Measurements from ENCODE around the gene PSIP1.

PSIP1 gene

DNA sequence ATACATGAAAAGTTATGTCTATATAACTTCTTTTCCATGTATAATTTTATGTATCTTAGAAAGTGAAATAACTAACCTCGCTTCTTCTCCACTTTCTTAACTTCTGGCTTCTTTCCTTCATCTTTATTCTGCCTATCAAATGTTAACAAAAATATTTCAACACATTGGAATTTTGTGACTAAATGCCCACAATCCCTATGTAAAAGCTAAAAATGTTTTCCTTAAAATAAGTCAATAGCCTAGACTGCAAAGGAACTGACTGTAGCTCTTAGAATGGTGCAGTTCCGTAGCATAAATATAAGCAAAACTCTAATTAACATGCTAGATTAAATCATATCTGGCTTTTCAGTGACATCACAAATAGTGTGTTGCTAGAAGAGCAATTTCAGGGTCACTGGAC lies 40.9 kb downstream of the PSIP1 start:
- no peaks in the 10 kb centered on the region for H3K27me3 ChIP-seq (ENCODE audit: insufficient read depth, low read depth, severe bottlenecking)
- DNase-seq, result no peak
- no peak overlapping the region for H3K4me3 ChIP-seq (ENCODE audit: low read depth, low read length)
- H3K27ac ChIP-seq, result no peak overlapping the region
- H3K36me3 ChIP-seq, result peaks cover 85% of the 10 kb centered on the region
- H3K9me3 ChIP-seq (ENCODE audit: severe bottlenecking), result no peaks in the 10 kb centered on the region
- no peak for TF ChIP-seq CTCF (IDR thresholded peaks at IDR 0.05; ENCODE audit: low read depth, low read length)

DNA sequence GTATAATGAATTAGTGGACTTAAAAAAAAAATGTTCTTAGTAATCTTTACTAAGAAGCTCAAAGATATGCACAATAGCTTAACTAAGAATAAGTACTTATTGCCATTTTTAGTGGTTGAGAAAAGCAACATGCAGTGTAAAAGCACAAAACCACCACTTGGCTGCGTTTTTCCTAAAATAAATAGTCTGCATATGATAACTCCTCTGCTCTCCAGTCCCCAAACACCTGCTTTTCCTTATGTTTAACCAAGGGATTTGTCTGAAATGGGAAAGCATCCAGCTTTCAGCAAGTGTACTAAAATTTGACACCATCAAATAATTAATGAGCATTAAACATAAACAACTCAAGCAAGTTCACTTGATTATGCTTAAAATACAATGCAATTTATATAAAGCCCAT lies 41.4 kb downstream of the PSIP1 start:
- Histone ChIP-seq H3K9me3 (ENCODE audit: severe bottlenecking) (no peaks in the 10 kb centered on the region), H3K36me3 (peaks cover 85% of the 10 kb centered on the region), H3K4me3 (ENCODE audit: low read depth, low read length) (no peak overlapping the region), H3K27me3 (ENCODE audit: insufficient read depth, low read depth, severe bottlenecking) (no peaks in the 10 kb centered on the region), H3K27ac (no peak overlapping the region)
- TF ChIP-seq CTCF (IDR thresholded peaks at IDR 0.05; ENCODE audit: low read depth, low read length), result no peak
- no peak for DNase-seq

DNA sequence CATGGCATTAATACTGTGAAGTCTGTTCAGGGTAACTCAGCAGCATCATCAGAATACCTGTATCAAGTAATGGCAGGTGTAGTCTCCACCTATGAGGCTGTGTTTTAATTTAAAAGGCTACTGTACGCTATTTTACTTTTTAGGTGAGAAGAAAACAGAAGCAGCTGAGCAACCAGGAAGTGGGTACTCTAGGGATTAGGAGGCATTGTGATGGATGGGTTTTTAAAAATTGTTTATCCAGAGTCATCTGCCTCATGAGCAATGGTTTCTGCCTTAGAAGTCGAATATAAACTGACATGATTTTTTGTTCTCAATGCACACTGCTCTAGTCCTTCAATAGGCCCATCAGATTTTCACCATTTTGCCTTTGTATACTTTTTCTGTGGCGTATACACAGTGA lies 42.6 kb downstream of the PSIP1 start:
- no peaks in the 10 kb centered on the region for H3K27me3 ChIP-seq (ENCODE audit: insufficient read depth, low read depth, severe bottlenecking)
- H3K27ac ChIP-seq, result no peak overlapping the region
- TF ChIP-seq CTCF (IDR thresholded peaks at IDR 0.05; ENCODE audit: low read depth, low read length), result no peak
- no peak overlapping the region for H3K4me3 ChIP-seq (ENCODE audit: low read depth, low read length)
- H3K9me3 ChIP-seq (ENCODE audit: severe bottlenecking), result no peaks in the 10 kb centered on the region
- H3K36me3 ChIP-seq, result peaks cover 84% of the 10 kb centered on the region
- DNase-seq, result no peak

DNA sequence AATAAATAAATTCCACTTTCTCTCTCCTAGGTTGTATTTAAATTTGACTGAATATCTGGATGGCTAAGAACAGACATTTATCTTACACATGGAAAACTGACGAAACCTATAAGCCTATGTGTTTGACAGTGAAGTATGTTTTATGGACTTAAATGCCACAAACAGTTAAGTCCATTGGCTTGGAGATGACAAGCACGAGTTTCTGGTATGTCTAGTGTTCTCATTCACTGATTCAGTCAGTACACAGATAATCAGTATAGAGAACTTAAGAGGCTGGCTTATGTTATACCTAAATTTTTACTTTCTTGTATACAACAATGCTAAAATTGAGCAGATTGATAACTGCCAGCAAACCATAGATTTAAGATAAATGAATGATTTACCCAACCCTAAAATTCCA lies 49.2 kb downstream of the PSIP1 start:
- no peaks in the 10 kb centered on the region for H3K9me3 ChIP-seq (ENCODE audit: severe bottlenecking)
- no peak for TF ChIP-seq CTCF (IDR thresholded peaks at IDR 0.05; ENCODE audit: low read depth, low read length)
- no peaks in the 10 kb centered on the region for H3K27me3 ChIP-seq (ENCODE audit: insufficient read depth, low read depth, severe bottlenecking)
- DNase-seq, result no peak
- no peak overlapping the region for H3K27ac ChIP-seq
- H3K4me3 ChIP-seq (ENCODE audit: low read depth, low read length), result no peak overlapping the region
- H3K36me3 ChIP-seq, result peaks cover 88% of the 10 kb centered on the region

- Histone ChIP-seq H3K27ac (no peak overlapping the region), H3K4me3 (ENCODE audit: low read depth, low read length) (no peak overlapping the region), H3K36me3 (peaks cover 88% of the 10 kb centered on the region), H3K27me3 (ENCODE audit: insufficient read depth, low read depth, severe bottlenecking) (no peaks in the 10 kb centered on the region), H3K9me3 (ENCODE audit: severe bottlenecking) (no peaks in the 10 kb centered on the region)
- DNase-seq, result no peak
- TF ChIP-seq CTCF (IDR thresholded peaks at IDR 0.05; ENCODE audit: low read depth, low read length), result no peak
Measured at GRCh38 chr9:15461056-15461455, 49.7 kb downstream of the PSIP1 start.

DNA sequence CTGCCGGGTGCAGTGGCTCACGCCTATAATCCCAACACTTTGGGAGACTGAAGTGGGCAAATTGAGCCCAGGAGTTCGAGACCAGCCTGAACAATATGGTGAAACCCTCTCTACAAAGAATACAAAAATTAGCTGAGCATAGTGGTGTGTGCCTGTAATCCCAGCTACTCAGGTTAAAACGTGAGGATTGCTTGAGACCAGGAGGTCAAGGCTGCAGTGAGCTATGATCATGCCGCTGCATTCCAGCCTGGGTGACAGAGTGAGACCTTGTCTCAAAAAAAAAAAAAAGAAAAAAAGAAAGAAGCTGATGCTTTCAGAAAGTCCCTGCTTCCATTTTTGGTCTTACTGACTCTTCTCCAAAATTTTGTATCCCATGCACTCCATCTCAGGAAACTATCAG lies 56.8 kb downstream of the PSIP1 start:
- no peak overlapping the region for H3K27ac ChIP-seq
- peaks cover 81% of the 10 kb centered on the region for H3K36me3 ChIP-seq
- no peak for DNase-seq
- H3K4me3 ChIP-seq (ENCODE audit: low read depth, low read length), result no peak overlapping the region
- no peak for TF ChIP-seq CTCF (IDR thresholded peaks at IDR 0.05; ENCODE audit: low read depth, low read length)
- H3K9me3 ChIP-seq (ENCODE audit: severe bottlenecking), result no peaks in the 10 kb centered on the region
- H3K27me3 ChIP-seq (ENCODE audit: insufficient read depth, low read depth, severe bottlenecking), result no peaks in the 10 kb centered on the region
